HepG2 (cell line): ENCODE results near the gene IL27RA. TPM values are rescaled to one million over a fixed set of nuclear protein-coding genes. Genes with fewer than 3 reads are reported as not detected.
A peak's percentile ranks its signal among the peaks of the same experiment; 100 is the strongest.

Source experiments
- AHR ChIP-seq: IDR thresholded peaks from 2 replicates; pipeline ENCODE4 v1.6.1; 2018; ENCODE audit warnings: missing genetic modification reagents, missing compliant biosample characterization
- BRF2 ChIP-seq: sonication (generic); formaldehyde crosslinking; IDR thresholded peaks from 2 replicates; pipeline ENCODE4 v1.8.1; 2022; ENCODE audit warnings: mild to moderate bottlenecking, missing genetic modification reagents
- ELF4 ChIP-seq: sonication (generic); formaldehyde crosslinking; IDR thresholded peaks from 2 replicates; pipeline ENCODE4 v1.5.0; 2020; ENCODE audit warnings: missing genetic modification reagents, mild to moderate bottlenecking, moderate library complexity, borderline replicate concordance
- FOXO4 ChIP-seq: sonication (generic); formaldehyde crosslinking; conservative IDR thresholded peaks from 2 replicates; pipeline ENCODE4 v1.8.1; 2023; ENCODE audit warnings: missing genetic modification reagents
- HDAC6 ChIP-seq: fragments of 200-600 bp; sonication (generic); IDR thresholded peaks from 2 replicates; pipeline ENCODE4 v1.7.0; 2017; ENCODE audit warnings: mild to moderate bottlenecking, antibody characterized with exemption, low read length, low read depth
- ISX ChIP-seq: sonication (generic); formaldehyde crosslinking; conservative IDR thresholded peaks from 2 replicates; pipeline ENCODE4 v1.5.0; 2020; ENCODE audit warnings: missing genetic modification reagents
- MAFF ChIP-seq: IDR thresholded peaks from 2 replicates; pipeline ENCODE4 v1.6.1; 2011; ENCODE audit warnings: low read depth, low read length, improper control_type of control experiment
- MXD3 ChIP-seq: IDR thresholded peaks from 2 replicates; pipeline ENCODE4 v1.6.1; 2016; ENCODE audit warnings: mild to moderate bottlenecking, missing biosample characterization, missing genetic modification reagents
- PAF1 ChIP-seq: IDR thresholded peaks from 2 replicates; pipeline ENCODE4 v1.6.1; 2016; ENCODE audit warnings: missing genetic modification reagents, missing compliant biosample characterization
- RAD21 ChIP-seq: fragments of 450-650 bp; formaldehyde crosslinking; IDR thresholded peaks from 2 replicates; pipeline ENCODE4 v1.5.0; 2020; ENCODE audit warnings: mild to moderate bottlenecking
- RCOR2 ChIP-seq: IDR thresholded peaks from 2 replicates; pipeline ENCODE4 v1.6.1; 2016; ENCODE audit warnings: missing biosample characterization, missing genetic modification reagents
- RFXAP ChIP-seq: sonication (generic); formaldehyde crosslinking; IDR thresholded peaks from 2 replicates; pipeline ENCODE4 v1.4.0; 2020; ENCODE audit warnings: missing genetic modification reagents, borderline replicate concordance
- SAP130 ChIP-seq: IDR thresholded peaks from 2 replicates; pipeline ENCODE4 v1.6.1; 2016; ENCODE audit warnings: low read depth
- SIN3A ChIP-seq: IDR thresholded peaks from 2 replicates; pipeline ENCODE4 v1.6.1; 2011; ENCODE audit warnings: low read depth, mild to moderate bottlenecking, control low read depth, low read length, borderline replicate concordance
- SRY ChIP-seq: sonication (generic); formaldehyde crosslinking; IDR thresholded peaks from 2 replicates; pipeline ENCODE4 v1.8.0; 2022; ENCODE audit warnings: mild to moderate bottlenecking, missing genetic modification reagents
- YEATS4 ChIP-seq: sonication (generic); formaldehyde crosslinking; IDR thresholded peaks from 2 replicates; pipeline ENCODE4 v1.4.0; 2020; ENCODE audit warnings: missing genetic modification reagents, borderline replicate concordance
- ZNF18 ChIP-seq: sonication (generic); formaldehyde crosslinking; IDR thresholded peaks from 2 replicates; pipeline ENCODE4 v1.8.0; 2022; ENCODE audit warnings: mild to moderate bottlenecking, missing genetic modification reagents; ENCODE audit not compliant: insufficient replicate concordance
- ZNF510 ChIP-seq: sonication (generic); formaldehyde crosslinking; IDR thresholded peaks from 2 replicates; pipeline ENCODE4 v1.4.0; 2020; ENCODE audit warnings: low read depth, mild to moderate bottlenecking, missing genetic modification reagents
- ZNF598 ChIP-seq: sonication (generic); formaldehyde crosslinking; IDR thresholded peaks from 2 replicates; pipeline ENCODE4 v1.5.1; 2020; ENCODE audit warnings: mild to moderate bottlenecking, missing genetic modification reagents, borderline replicate concordance
- ZNF790 ChIP-seq: sonication (generic); formaldehyde crosslinking; IDR thresholded peaks from 2 replicates; pipeline ENCODE4 v1.8.0; 2022; ENCODE audit warnings: missing genetic modification reagents, mild to moderate bottlenecking, borderline replicate concordance
- ZNF792 ChIP-seq: IDR thresholded peaks from 2 replicates; pipeline ENCODE4 v1.6.1; 2016
- ZNF816 ChIP-seq: sonication (generic); formaldehyde crosslinking; IDR thresholded peaks from 2 replicates; pipeline ENCODE4 v1.8.0; 2022; ENCODE audit warnings: missing genetic modification reagents, mild to moderate bottlenecking, borderline replicate concordance
- ZNF891 ChIP-seq: sonication (generic); formaldehyde crosslinking; IDR thresholded peaks from 2 replicates; pipeline ENCODE4 v1.5.0; 2020; ENCODE audit warnings: mild to moderate bottlenecking, missing genetic modification reagents
- ZUFSP ChIP-seq: sonication (generic); formaldehyde crosslinking; IDR thresholded peaks from 2 replicates; pipeline ENCODE4 v1.9.0; 2021; ENCODE audit warnings: missing genetic modification reagents, mild to moderate bottlenecking, borderline replicate concordance
- polyA plus RNA-seq, 8 experiments: library from polyadenylated mRNA; depleted of rRNA in 3 of 8; stranded (reverse) in 7 of 8; unstranded in 1 of 8; fragments of >200 nt; fragmentation: Illumina TruSeq in 4 of 8; extraction: Trizol in 4 of 8; gene quantifications; 2 replicates each; pipeline versions ENCODE4 v1.2.1 to v1.2.3, GENCODE V29; 2011 to 2016; ENCODE audit warnings: low read depth in 4 of 8, missing spikeins in 1 of 8, mixed read lengths in 1 of 8; ENCODE audit not compliant: insufficient read depth in 1 of 8
- total RNA-seq, 5 experiments: library from RNA; depleted of rRNA; stranded (reverse); fragments of >200 nt; fragmentation: Illumina TruSeq; extraction: Trizol; gene quantifications; 2 replicates each; pipeline ENCODE4 v1.2.3, GENCODE V29; 2016; ENCODE audit warnings: low read depth in 1 of 5

IL27RA gene
- total and polyA plus RNA-seq, 2 of the 13 experiments (the other 11 are each of a cell fraction or from before 2014, with no cell fraction given): 3.5 to 8.1 TPM

- peak; percentile 43 for TF ChIP-seq ZNF18 (CRISPR knock-in tag)
- TF ChIP-seq SRY (CRISPR knock-in tag): peak; percentile 65; the same call in 1 of the 2 replicates
- TF ChIP-seq RCOR2 (CRISPR knock-in tag): no peak
- TF ChIP-seq ZNF598 (CRISPR knock-in tag): peak; percentile 84
- peak; percentile 8; the same call in 1 of the 2 replicates for TF ChIP-seq RAD21 (CRISPR knock-in tag)
- no peak for TF ChIP-seq PAF1
- TF ChIP-seq ZNF891 (CRISPR knock-in tag): peak; percentile 49; the same call in 1 of the 2 replicates
- peak; percentile 74; the same call in 1 of the 2 replicates for TF ChIP-seq SIN3A
- 0 out of 2 replicates have a peak, but pooled peaks have one; percentile 21 for TF ChIP-seq YEATS4 (CRISPR knock-in tag)
- TF ChIP-seq ZNF792 (CRISPR knock-in tag): peak; percentile 21; the same call in 1 of the 2 replicates
- no peak for TF ChIP-seq RFXAP (CRISPR knock-in tag)
- no peak for TF ChIP-seq ISX
- TF ChIP-seq AHR (CRISPR knock-in tag): no peak
- no peak for TF ChIP-seq ZNF816 (CRISPR knock-in tag)
- TF ChIP-seq MAFF: peak; percentile 39; the same call in 1 of the 2 replicates
- peak; percentile 85 for TF ChIP-seq SAP130 (CRISPR knock-in tag)
- no peak for TF ChIP-seq ZNF510 (CRISPR knock-in tag)
- TF ChIP-seq HDAC6: no peak
- TF ChIP-seq ZUFSP (CRISPR knock-in tag): no peak
- TF ChIP-seq ZNF790 (CRISPR knock-in tag): no peak
- no peak for TF ChIP-seq FOXO4 (CRISPR knock-in tag)
- TF ChIP-seq MXD3 (CRISPR knock-in tag): peak; percentile 80
- no peak for TF ChIP-seq BRF2 (CRISPR knock-in tag)
- TF ChIP-seq ELF4: peak; percentile 88
Observed at GRCh38 chr19:14080887-14081796, 49.6 kb downstream of the IL27RA start (continued).
